HL-60/S4 treated with retinoic acid at 250 ng/mL for 4 days and 3 days (cell line): ENCODE data around the gene PSRC1.

Experiments
- in situ Hi-C: fragments of 300-500 bp; cut with MboI; formaldehyde crosslinking; loops from 2 replicates; pipeline ENCODE4 v1.7.0; 2022; ENCODE audit warnings: low sequenced_read_pairs

PSRC1 gene

DNA sequence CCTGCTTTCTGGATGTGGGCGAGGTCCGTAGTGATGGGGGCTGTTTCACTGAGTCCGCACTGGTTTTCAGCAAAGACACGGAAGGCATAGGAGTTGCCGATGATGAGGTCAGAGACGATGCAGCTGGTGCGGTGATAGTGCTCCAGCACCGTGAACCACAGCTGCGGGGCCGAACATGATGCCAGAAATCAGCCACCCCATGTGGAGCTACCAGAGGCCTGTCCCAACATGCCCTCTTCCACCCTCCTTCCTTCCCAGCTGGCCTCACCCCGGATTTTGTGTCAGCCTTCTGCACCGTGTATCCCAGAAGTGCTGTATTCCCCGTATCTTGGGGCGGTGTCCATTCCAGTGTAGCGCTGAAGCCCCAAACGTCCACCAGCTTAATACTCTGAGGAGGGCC lies 13.8 kb upstream of the PSRC1 start:
- in situ Hi-C loops = no loop called here

DNA sequence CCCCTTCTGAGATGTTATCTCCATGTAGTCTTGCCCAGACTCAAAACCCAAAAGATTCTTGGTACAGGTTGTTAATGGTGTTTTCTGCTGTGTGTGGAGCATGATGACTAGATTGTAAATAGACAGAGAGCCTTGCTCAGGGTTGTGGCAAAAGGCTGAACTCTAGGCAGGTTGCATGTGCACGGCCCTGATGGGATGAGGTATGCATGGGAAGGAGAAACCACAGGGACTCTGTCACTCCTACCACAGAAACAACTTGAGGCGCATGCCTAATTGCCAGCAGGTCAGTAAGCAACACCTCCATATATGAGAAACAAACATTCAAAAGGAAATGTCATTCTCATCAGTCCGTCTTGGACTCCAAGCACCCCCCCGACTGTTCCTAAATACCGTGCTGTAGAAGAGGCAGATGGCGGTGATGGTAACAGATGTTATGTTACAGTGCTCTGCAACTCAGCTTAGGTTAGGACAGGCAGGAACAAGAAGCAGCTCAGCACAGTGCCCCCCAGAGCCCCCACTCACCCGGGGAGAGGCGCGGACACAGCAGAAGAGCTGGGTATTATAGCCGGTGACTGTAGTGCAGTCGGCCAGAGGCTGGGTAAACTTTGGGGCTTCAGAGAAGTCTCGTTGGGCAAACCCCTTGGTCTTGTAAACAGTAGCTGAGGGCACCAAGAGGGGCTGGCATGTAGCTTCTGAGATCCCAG lies 12.9 kb upstream of the PSRC1 start:
- in situ Hi-C loops = no loop called here

GRCh38 chr1:109294481-109294880 lies 11.5 kb upstream of the PSRC1 start:
- in situ Hi-C loops = no loop called here

DNA sequence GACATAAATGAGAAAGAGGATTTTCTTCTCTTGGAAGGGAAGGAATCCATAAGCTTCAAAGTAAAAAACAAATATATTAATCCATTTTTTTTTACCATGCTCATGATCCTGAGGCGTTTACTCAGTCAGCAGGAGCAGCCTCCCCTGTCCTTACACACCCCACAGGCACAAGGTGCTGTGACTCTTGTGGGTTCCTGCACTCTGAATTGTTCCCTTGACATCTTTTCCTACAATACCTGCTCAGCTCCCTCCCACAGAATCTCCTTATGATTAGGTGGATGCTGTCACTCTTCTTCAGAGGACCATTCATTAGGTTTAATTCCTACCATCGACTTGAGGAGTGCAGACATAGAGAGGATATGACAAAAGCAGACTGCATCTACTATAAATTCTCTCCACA lies 10.1 kb upstream of the PSRC1 start:
- in situ Hi-C loops = no loop called here

DNA sequence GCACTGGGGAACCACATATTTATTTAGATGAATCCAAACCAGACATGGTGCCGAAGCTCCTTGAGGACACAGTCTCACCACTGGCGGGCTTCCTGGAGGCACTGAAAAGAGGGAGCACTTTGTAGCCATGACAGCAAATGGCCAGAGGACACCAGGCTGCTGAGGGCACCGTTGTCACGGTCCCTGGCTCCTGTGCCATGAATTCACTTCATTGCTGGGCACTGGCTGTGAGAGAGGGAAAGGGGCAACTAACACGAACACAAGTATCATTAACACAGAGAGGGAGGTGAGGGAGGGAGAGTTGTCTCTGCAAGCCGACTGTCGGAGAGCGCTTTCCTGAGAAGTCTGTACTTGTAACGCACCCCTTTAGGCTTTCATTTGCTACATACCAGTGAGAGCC lies 9.4 kb upstream of the PSRC1 start:
- in situ Hi-C loops = no loop called here

DNA sequence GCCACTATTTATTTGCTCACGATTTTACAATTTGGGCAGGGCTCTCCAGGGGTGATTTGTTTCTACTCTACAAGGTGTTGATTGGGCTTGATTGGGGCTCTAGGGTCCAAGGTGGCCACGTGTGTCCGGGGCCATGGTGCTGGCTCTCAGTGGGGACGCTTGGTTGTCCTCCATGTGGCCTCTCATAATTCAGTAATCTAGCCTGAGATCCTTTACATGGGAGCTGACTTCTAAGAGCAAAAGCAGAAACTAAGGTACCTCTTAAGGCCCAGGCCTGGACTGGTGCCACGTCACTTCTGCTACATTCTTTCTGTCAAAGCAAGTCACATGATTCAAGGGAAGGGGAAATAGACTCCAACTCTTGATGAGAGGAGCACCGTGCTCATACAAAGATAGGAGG lies 8.1 kb upstream of the PSRC1 start:
- in situ Hi-C loops = no loop called here

GRCh38 chr1:109290137-109290536 lies 7.2 kb upstream of the PSRC1 start:
- in situ Hi-C loops = no loop called here

GRCh38 chr1:109286762-109287161 lies 3.8 kb upstream of the PSRC1 start:
- in situ Hi-C loops = loop anchor here (10.0 kb wide), 1 partner anchor 108 kb away; the partner anchor contains the start of gene SORT1

- in situ Hi-C loops = loop anchor here (10.0 kb wide), 1 partner anchor 111 kb away; the partner anchor contains the start of gene SORT1
Measured at GRCh38 chr1:109283748-109284600, 1.0 kb upstream of the PSRC1 start.

GRCh38 chr1:109282497-109282951 lies 421 bp downstream of the PSRC1 start:
- in situ Hi-C loops = loop anchor here (10.0 kb wide), 1 partner anchor 112 kb away; the partner anchor contains the start of gene SORT1

DNA sequence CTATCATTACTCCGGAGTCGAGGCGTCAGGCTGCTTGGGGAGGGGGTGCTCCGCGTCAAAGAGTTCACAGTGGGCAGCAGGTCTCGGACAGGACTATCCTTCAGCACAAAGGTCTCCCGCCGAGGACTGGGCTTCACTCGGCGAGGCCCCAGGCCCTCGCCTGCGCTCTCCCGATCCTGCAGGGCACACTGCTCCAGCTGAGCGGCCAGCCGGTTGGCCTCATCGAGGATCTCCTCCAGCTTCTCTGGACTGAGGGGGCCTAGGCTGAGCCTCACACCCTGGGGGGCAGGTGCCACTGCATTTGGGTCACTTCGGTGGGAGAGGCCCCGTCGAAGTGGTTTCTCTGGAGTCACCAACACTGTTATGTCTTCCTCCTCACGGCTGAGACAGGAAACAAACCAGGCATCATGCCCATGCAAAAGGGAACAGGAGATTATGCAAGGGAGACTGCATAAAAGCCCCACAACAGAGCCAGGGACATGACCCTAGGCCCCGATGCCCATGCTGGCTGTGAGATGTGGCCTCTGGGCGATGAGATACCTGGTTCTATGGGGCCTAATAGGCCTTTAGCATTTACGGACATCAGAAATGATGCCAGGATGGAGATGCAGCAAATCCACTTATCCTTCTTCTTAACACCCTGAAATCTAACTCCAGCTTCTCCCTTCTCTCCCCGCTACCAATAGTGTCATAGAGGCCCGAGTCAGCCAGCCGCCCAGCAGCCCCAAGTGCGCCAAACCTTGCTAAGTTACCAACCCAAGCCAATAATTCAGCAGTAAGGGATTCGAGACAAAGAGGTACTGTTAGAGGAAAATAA lies 1.1 kb downstream of the PSRC1 start:
- in situ Hi-C loops = loop anchor here (10.0 kb wide), 1 partner anchor 113 kb away; the partner anchor contains the start of gene SORT1

DNA sequence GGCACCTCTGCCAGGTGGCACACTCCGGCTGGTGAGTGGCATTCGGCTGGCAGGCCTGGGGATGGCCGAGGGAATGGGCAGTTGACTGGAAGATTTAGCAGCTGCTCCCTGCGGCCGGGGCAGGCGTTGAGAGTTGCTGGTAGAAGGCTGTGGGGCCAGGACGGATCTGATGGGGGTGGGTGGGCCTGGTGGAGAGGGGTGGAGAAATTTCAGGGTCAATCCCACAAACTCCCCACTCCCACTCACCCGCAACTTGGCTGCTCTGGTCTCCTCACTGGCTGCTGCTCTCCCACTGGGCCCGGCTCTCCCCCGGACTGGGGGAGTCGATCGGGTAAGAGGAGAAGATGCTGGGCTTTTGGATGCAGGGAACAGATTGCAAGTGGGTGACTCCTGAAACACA lies 2.1 kb downstream of the PSRC1 start:
- in situ Hi-C loops = loop anchor here (10.0 kb wide), 1 partner anchor 114 kb away; the partner anchor contains the start of gene SORT1

GRCh38 chr1:109279615-109280278 lies 3.2 kb downstream of the PSRC1 start:
- in situ Hi-C loops = loop anchor here (10.0 kb wide), 1 partner anchor 115 kb away; the partner anchor contains the start of gene SORT1

GRCh38 chr1:109277434-109278204 lies 5.3 kb downstream of the PSRC1 start:
- in situ Hi-C loops = no loop called here

GRCh38 chr1:109275706-109276345 lies 7.1 kb downstream of the PSRC1 start:
- in situ Hi-C loops = no loop called here

DNA sequence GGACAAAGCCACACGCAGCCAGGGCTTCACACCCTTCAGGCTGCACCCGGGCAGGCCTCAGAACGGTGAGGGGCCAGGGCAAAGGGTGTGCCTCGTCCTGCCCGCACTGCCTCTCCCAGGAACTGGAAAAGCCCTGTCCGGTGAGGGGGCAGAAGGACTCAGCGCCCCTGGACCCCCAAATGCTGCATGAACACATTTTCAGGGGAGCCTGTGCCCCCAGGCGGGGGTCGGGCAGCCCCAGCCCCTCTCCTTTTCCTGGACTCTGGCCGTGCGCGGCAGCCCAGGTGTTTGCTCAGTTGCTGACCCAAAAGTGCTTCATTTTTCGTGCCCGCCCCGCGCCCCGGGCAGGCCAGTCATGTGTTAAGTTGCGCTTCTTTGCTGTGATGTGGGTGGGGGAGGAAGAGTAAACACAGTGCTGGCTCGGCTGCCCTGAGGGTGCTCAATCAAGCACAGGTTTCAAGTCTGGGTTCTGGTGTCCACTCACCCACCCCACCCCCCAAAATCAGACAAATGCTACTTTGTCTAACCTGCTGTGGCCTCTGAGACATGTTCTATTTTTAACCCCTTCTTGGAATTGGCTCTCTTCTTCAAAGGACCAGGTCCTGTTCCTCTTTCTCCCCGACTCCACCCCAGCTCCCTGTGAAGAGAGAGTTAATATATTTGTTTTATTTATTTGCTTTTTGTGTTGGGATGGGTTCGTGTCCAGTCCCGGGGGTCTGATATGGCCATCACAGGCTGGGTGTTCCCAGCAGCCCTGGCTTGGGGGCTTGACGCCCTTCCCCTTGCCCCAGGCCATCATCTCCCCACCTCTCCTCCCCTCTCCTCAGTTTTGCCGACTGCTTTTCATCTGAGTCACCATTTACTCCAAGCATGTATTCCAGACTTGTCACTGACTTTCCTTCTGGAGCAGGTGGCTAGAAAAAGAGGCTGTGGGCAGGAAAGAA lies 8.1 kb downstream of the PSRC1 start:
- in situ Hi-C loops = no loop called here

- in situ Hi-C loops = no loop called here
Measured at GRCh38 chr1:109273570-109274288, 9.2 kb downstream of the PSRC1 start.
